Measurements from ENCODE around the gene GOLGA5.

GOLGA5 gene

DNA sequence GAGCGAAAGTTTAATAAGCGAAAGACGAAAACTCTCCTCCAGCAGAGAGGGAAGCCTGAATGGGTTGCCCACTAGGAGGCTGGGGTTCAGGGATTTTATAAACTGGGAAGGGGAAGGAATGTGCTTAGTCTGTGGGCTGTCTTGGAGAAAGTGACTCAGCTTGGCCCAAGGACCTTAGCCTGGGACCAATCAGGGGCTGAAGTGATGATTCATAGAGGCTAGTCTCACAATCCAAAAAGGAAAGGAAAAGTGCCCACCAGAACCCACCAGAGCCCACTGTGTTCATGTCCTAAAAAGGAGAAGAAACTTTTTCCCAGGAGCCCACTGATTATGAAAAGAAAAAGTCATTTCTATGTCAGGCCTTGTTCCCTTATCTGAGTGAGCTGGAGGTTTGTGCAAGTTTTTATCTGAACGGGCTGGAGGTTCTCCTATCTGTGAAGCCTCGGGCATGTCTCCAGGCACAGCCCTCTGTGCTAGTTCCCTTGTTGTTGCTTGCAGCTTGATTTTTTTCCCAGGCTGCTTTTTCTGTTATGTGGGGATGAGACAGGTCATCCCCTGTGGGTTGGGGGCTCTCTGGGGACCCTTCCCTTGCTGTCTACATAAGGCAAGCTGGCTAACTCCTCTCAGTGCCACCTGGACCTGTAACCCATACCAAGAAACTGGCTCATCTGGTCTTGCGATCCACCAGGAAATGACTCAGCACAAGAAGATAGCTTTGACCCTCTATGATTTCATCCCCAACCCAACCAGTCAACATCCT lies 8.3 kb upstream of the GOLGA5 start:
- no peak overlapping the region for H3K4me3 Mint-ChIP-seq
- no peak overlapping the region for H3K27ac Mint-ChIP-seq
- ATAC-seq (replicated peaks) (no peak), DNase-seq (no peak)
- no peaks in the 10 kb centered on the region for H3K27me3 Mint-ChIP-seq
- no peaks in the 10 kb centered on the region for H3K4me1 Mint-ChIP-seq (ENCODE audit: low read depth in 2 of 2)
- H3K36me3 Mint-ChIP-seq (ENCODE audit: insufficient read depth) = no peaks in the 10 kb centered on the region
- H3K9me3 Mint-ChIP-seq = peaks cover 2 to 17% of the 10 kb centered on the region in 2 donors

- DNase-seq (no peak), ATAC-seq (replicated peaks) (no peak)
- H3K36me3 Mint-ChIP-seq (ENCODE audit: insufficient read depth) = no peaks in the 10 kb centered on the region
- H3K4me1 Mint-ChIP-seq (ENCODE audit: low read depth in 2 of 2) = no peaks in the 10 kb centered on the region
- H3K4me3 Mint-ChIP-seq = no peak overlapping the region
- no peaks in the 10 kb centered on the region for H3K27me3 Mint-ChIP-seq
- peaks cover 2 to 18% of the 10 kb centered on the region in 2 donors for H3K9me3 Mint-ChIP-seq
- no peak overlapping the region for H3K27ac Mint-ChIP-seq
Observed at GRCh38 chr14:92786427-92786756, 7.7 kb upstream of the GOLGA5 start.

GRCh38 chr14:92787554-92787953 lies 6.6 kb upstream of the GOLGA5 start:
- DNase-seq = no peak
- no peaks in the 10 kb centered on the region for H3K4me1 Mint-ChIP-seq (ENCODE audit: low read depth in 2 of 2)
- H3K36me3 Mint-ChIP-seq (ENCODE audit: insufficient read depth) = no peaks in the 10 kb centered on the region
- no peak overlapping the region for H3K27ac Mint-ChIP-seq
- no peak for ATAC-seq (replicated peaks)
- H3K4me3 Mint-ChIP-seq = no peak overlapping the region
- no peaks in the 10 kb centered on the region for H3K27me3 Mint-ChIP-seq
- peaks cover 2 to 18% of the 10 kb centered on the region in 2 donors for H3K9me3 Mint-ChIP-seq

DNA sequence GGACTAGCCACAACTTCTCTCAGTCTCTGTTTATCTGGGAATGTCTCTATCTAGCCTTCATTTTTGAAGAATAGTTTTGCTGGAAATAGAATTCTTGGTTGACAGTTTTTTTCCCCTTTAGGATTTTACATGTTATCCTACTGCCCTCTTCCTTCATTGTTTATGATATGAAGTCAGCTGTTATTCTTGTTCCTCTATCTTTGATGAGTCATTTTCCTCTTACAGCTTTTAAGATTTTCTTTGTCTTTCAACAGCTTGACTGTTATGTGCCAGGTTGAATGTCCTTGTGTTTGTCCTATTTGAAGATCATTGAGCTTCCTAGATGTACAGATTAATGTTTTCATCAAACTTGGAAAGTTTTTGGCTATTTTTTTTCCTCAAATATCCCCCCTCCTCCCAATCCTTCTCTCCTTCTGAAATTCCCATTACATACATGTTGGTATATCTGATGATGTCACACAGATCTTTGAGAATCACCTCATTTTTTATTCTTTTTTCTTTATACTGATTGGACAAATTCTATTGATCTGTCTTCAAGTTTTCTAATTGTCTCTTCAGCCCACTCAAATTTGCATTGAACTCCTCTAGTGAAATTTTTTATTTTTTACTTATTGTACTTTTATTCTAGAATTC lies 4.5 kb upstream of the GOLGA5 start:
- Mint-ChIP-seq H3K4me1 (ENCODE audit: low read depth in 2 of 2) (peaks cover 6 to 8% of the 10 kb centered on the region in 2 donors), H3K4me3 (no peak overlapping the region), H3K9me3 (peaks cover 2 to 18% of the 10 kb centered on the region in 2 donors), H3K36me3 (ENCODE audit: insufficient read depth) (peaks cover 9% of the 10 kb centered on the region), H3K27me3 (no peaks in the 10 kb centered on the region), H3K27ac (no peak overlapping the region)
- DNase-seq = no peak
- ATAC-seq (replicated peaks) = no peak

DNA sequence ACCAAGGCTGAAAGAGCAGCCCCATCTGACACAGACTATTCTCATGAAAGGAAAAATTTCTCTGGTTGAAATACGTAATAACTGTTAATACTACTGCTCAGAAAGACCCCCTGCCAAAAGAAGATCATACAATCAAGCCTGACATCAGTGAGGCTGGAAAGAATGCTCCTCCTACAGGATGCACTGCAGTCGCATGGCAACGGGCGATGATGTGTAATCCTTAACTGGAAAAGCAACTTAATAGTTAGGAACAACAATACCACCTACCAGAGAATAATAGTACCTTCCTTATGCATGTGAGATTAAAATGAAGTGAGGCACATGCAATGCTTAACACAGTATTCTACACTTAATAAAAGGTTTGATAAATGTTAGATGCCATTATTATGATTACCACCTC lies 1.2 kb upstream of the GOLGA5 start:
- peaks cover 16 to 17% of the 10 kb centered on the region in 2 donors for H3K4me1 Mint-ChIP-seq (ENCODE audit: low read depth in 2 of 2)
- ATAC-seq (replicated peaks) (no peak), DNase-seq (no peak)
- no peak overlapping the region for H3K4me3 Mint-ChIP-seq
- H3K9me3 Mint-ChIP-seq = peaks cover 2 to 18% of the 10 kb centered on the region in 2 donors
- H3K27ac Mint-ChIP-seq = no peak overlapping the region
- no peaks in the 10 kb centered on the region for H3K27me3 Mint-ChIP-seq
- peaks cover 17% of the 10 kb centered on the region for H3K36me3 Mint-ChIP-seq (ENCODE audit: insufficient read depth)

DNA sequence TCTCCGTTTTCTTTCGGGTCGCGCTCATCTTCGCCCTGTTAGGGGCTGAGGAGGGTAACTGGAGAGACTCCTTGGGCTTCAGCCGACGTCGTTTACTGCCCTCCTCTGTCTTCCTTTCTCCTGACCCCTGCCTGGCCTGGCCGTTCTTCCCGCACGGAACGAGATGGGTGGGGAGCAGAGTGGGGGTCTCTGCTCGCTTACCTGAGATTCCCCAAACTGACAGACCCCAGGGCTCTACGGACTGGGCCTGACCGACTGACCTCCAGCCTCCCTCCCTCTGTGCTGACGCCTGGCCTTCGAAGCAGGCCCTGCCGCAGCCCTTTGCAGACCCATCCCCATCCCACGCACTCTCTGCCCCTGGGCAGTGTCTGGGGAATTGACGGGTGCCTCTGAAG lies 439 bp downstream of the GOLGA5 start:
- ATAC-seq (replicated peaks) (no peak), DNase-seq (peak in 1 of 3 experiments; percentile 3)
- peak overlapping the region; percentile 97 to 99 for H3K27ac Mint-ChIP-seq
- H3K36me3 Mint-ChIP-seq (ENCODE audit: insufficient read depth) = peaks cover 32% of the 10 kb centered on the region
- H3K27me3 Mint-ChIP-seq = no peaks in the 10 kb centered on the region
- peaks cover 2 to 14% of the 10 kb centered on the region in 2 donors for H3K9me3 Mint-ChIP-seq
- H3K4me3 Mint-ChIP-seq = peak overlapping the region; percentile 92 to 98
- H3K4me1 Mint-ChIP-seq (ENCODE audit: low read depth in 2 of 2) = peaks cover 20 to 22% of the 10 kb centered on the region in 2 donors

DNA sequence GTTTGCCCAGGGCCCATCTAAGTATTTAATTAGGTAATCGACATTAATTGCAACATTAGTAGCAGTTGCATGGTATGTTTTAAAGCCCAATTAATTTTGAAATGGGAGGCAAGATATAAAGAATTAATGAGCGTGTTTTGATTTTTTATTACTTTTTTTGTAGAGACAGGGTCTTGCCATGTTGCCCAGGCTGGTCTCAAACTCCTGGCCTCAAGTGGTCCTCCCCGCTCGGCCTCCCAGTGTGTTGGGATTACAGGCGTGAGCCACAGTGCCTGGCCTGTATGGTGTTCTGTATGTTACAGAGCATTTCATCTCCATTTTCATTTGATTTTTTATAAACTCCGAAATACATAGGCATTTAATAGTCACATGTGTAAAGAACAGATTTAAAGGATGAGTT lies 856 bp downstream of the GOLGA5 start:
- Mint-ChIP-seq H3K4me3 (peak overlapping the region; percentile 92 to 98), H3K36me3 (ENCODE audit: insufficient read depth) (peaks cover 32% of the 10 kb centered on the region), H3K9me3 (peaks cover 2 to 10% of the 10 kb centered on the region in 2 donors), H3K4me1 (ENCODE audit: low read depth in 2 of 2) (peaks cover 24 to 26% of the 10 kb centered on the region in 2 donors), H3K27ac (peak overlapping the region; percentile 97 to 99), H3K27me3 (no peaks in the 10 kb centered on the region)
- no peak for DNase-seq
- ATAC-seq (replicated peaks) = no peak

GRCh38 chr14:92797935-92798653 lies 4.0 kb downstream of the GOLGA5 start:
- Mint-ChIP-seq H3K36me3 (ENCODE audit: insufficient read depth) (peaks cover 39% of the 10 kb centered on the region), H3K4me1 (ENCODE audit: low read depth in 2 of 2) (peaks cover 43 to 51% of the 10 kb centered on the region in 2 donors), H3K4me3 (no peak overlapping the region), H3K9me3 (no peaks in the 10 kb centered on the region), H3K27me3 (no peaks in the 10 kb centered on the region), H3K27ac (no peak overlapping the region)
- ATAC-seq (replicated peaks) (no peak), DNase-seq (no peak)

DNA sequence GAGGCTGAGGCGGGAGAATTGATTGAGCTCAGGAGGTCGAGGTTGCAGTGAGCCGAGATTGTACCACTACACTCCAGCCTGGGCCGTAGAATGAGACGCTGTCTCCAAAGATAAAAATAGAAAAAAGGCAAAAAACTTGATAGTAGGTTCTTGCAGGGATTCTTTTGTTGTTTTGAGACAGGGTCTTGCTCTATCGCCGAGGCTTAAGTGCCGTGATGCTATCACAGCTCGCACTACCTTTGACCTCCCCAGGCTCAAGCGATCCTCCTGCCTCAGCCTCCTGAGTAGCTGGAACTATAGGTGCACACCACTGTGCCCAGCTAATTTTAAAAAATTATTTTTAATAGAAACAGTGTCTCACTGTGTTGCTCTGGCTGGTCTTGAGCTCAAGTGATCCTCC lies 4.7 kb downstream of the GOLGA5 start:
- Mint-ChIP-seq H3K9me3 (no peaks in the 10 kb centered on the region), H3K27ac (no peak overlapping the region), H3K4me1 (ENCODE audit: low read depth in 2 of 2) (peaks cover 40 to 49% of the 10 kb centered on the region in 2 donors)

DNA sequence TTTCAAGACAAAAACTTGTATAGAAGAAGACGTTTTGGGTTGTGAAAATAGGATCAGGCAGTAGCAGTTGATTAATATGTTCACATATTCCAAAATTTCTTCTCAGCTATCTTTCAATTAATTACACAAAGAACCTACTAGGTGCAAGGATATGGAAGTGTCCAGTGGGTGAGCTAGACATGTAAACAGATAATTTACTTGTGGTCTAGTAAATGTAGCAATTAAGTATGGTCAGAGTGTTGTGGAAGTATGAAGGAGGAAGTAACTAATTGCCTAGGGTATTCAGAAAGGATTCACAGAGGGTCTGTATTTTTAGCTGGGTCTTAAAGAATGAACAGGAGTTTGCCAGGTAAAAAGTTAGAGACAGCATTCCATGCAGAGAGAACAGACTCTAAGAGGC lies 5.9 kb downstream of the GOLGA5 start:
- H3K36me3 Mint-ChIP-seq (ENCODE audit: insufficient read depth) = peaks cover 44% of the 10 kb centered on the region
- DNase-seq = no peak
- H3K4me3 Mint-ChIP-seq = peak overlapping the region; percentile 4 to 55
- no peak for ATAC-seq (replicated peaks)
- H3K27me3 Mint-ChIP-seq = no peaks in the 10 kb centered on the region
- H3K27ac Mint-ChIP-seq = peak overlapping the region; percentile 3 to 16
- H3K4me1 Mint-ChIP-seq (ENCODE audit: low read depth in 2 of 2) = peaks cover 37 to 47% of the 10 kb centered on the region in 2 donors
- no peaks in the 10 kb centered on the region for H3K9me3 Mint-ChIP-seq

More for the DNA sequence above, 4.7 kb downstream of the GOLGA5 start:
- Mint-ChIP-seq H3K4me3 (no peak overlapping the region), H3K27me3 (no peaks in the 10 kb centered on the region), H3K36me3 (ENCODE audit: insufficient read depth) (peaks cover 39% of the 10 kb centered on the region)
- DNase-seq = no peak
- no peak for ATAC-seq (replicated peaks)

DNA sequence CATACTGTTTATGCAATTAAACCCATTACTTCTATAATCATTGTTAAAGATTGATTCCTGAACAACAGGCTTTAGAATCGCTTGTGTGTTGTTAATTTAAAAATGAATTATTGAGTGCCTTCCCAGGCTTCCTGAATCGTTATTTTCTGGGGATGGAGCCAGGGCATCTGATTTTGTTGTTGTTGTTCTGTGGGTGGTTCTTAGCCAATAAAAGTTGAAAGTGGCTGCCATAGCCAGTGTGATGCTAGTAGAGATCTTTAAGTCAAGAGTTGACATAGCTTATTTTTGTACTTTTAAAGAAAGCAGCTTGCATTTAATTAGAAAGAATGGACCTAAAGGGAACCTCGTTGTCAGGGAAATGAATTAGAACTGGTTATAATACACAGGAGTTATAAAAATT lies 6.4 kb downstream of the GOLGA5 start:
- H3K27me3 Mint-ChIP-seq = no peaks in the 10 kb centered on the region

GRCh38 chr14:92801917-92802316 lies 7.8 kb downstream of the GOLGA5 start:
- Mint-ChIP-seq H3K4me3 (peak overlapping the region; percentile 15 to 55), H3K4me1 (ENCODE audit: low read depth in 2 of 2) (peaks cover 32 to 51% of the 10 kb centered on the region in 2 donors), H3K9me3 (no peaks in the 10 kb centered on the region), H3K27me3 (no peaks in the 10 kb centered on the region), H3K36me3 (ENCODE audit: insufficient read depth) (peaks cover 56% of the 10 kb centered on the region), H3K27ac (peak overlapping the region in 1 of 2 donors; percentile 42)
- DNase-seq (no peak), ATAC-seq (replicated peaks) (no peak)

More for the DNA sequence above, 6.4 kb downstream of the GOLGA5 start:
- Mint-ChIP-seq H3K4me3 (peak overlapping the region in 1 of 2 donors; percentile 55), H3K9me3 (no peaks in the 10 kb centered on the region), H3K36me3 (ENCODE audit: insufficient read depth) (peaks cover 47% of the 10 kb centered on the region), H3K4me1 (ENCODE audit: low read depth in 2 of 2) (peaks cover 32 to 47% of the 10 kb centered on the region in 2 donors), H3K27ac (peak overlapping the region; percentile 3 to 16)
- DNase-seq = no peak
- no peak for ATAC-seq (replicated peaks)

- no peak for DNase-seq
- Mint-ChIP-seq H3K4me1 (ENCODE audit: low read depth in 2 of 2) (peaks cover 30 to 51% of the 10 kb centered on the region in 2 donors), H3K36me3 (ENCODE audit: insufficient read depth) (peaks cover 60% of the 10 kb centered on the region), H3K27ac (no peak overlapping the region), H3K27me3 (no peaks in the 10 kb centered on the region), H3K4me3 (peak overlapping the region in 1 of 2 donors; percentile 55), H3K9me3 (no peaks in the 10 kb centered on the region)
- ATAC-seq (replicated peaks) = no peak
Observed at GRCh38 chr14:92802678-92803077, 8.6 kb downstream of the GOLGA5 start.

All from effector memory CD8-positive, alpha-beta T cell (primary cell).